ENCODE data around the gene CRIP2. TPM values are rescaled to one million over a fixed set of nuclear protein-coding genes. Genes with fewer than 3 reads are reported as not detected.

Gene CRIP2
- total and polyA plus RNA-seq, 2 of the 8 experiments (the other 6 are each of a cell fraction or from before 2014, with no cell fraction given), result 4.2 to 13.5 TPM

DNA sequence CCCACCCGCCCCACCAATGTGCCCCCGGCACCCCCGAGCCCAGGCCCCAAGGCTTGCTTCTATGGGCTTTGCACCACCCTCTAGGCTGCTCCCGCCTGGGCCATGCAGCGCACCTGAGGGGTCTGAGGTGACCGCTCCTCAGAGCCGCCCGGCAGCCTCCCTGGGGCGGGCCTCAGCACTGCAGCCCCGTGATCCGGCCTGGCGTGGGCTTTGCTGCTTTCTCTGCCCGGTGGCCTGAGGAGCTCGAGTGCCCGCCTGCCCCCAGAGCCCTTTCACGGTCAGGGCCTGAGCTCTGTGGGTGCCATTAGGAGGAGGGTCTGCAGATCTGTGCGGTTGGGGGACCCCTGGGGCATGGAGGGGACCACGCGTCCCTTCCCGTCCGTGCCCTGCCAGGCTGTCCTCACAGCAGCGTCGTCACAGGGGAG is 48.8 kb upstream of the CRIP2 start (continued):
- TF ChIP-seq, protein P1, sequence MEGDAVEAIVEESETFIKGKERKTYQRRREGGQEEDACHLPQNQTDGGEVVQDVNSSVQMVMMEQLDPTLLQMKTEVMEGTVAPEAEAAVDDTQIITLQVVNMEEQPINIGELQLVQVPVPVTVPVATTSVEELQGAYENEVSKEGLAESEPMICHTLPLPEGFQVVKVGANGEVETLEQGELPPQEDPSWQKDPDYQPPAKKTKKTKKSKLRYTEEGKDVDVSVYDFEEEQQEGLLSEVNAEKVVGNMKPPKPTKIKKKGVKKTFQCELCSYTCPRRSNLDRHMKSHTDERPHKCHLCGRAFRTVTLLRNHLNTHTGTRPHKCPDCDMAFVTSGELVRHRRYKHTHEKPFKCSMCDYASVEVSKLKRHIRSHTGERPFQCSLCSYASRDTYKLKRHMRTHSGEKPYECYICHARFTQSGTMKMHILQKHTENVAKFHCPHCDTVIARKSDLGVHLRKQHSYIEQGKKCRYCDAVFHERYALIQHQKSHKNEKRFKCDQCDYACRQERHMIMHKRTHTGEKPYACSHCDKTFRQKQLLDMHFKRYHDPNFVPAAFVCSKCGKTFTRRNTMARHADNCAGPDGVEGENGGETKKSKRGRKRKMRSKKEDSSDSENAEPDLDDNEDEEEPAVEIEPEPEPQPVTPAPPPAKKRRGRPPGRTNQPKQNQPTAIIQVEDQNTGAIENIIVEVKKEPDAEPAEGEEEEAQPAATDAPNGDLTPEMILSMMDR (IDR thresholded peaks at IDR 0.05; ENCODE audit: control extremely low read depth in 1 of 3, insufficient read depth in 1 of 3, low read depth in 1 of 3, low read length in 3 of 3), result no peak
